ENCODE results near the gene ABI3BP. TPM values are rescaled to one million over a fixed set of nuclear protein-coding genes. Genes with fewer than 3 reads are reported as not detected.
A peak's percentile ranks its signal among the peaks of the same experiment; 100 is the strongest.
"Not testable (repeated sequence)": the region's sequence is repeated elsewhere in the genome, so short reads cannot be mapped to it uniquely, and the experiment has no call there.

The ABI3BP gene, protein sequence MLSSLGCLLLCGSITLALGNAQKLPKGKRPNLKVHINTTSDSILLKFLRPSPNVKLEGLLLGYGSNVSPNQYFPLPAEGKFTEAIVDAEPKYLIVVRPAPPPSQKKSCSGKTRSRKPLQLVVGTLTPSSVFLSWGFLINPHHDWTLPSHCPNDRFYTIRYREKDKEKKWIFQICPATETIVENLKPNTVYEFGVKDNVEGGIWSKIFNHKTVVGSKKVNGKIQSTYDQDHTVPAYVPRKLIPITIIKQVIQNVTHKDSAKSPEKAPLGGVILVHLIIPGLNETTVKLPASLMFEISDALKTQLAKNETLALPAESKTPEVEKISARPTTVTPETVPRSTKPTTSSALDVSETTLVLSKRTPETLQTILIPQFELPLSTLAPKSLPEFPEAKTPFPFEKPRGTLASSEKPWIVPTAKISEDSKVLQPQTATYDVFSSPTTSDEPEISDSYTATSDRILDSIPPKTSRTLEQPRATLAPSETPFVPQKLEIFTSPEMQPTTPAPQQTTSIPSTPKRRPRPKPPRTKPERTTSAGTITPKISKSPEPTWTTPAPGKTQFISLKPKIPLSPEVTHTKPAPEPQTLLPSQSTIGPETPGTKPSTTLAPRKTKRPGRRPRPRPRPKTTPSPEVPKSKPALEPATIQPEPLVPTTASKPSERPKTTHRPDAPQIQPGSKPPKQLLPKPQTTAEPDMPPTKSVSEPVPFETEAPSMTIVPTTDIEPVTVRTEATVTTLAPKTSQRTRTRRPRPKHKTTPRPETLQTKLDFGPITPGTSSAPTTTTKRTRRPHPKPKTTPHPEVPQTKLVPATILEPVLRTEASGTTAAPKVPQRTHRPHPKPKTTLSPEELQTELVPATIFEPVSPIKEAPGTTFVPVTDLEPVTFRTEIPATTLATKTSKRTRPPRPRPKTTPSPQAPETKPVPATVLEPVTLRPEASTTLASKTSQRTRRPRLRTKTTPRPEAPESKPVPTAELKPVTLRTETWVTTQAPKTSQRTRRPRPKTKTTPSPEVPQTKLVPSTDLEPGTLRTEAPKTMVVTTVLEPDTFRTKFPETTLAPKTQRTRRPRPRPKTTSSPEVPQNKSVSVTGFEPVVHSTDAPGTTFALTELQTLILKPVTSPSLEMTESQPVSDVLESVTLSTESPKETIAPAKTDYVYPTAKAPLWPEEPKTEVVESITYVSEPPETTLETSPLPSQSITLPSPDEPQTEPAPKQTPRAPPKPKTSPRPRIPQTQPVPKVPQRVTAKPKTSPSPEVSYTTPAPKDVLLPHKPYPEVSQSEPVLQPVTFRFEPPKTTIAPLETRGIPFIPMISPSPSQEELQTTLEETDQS (N-terminal part only)
- total RNA-seq: 10 to 100 TPM; 12.9 to 32.1 TPM
- long read RNA-seq, partial matches to known transcripts: 1 of 1 reads
- long read RNA-seq, other reads (novel, unspliced or antisense): 0 of 1 reads

DNA sequence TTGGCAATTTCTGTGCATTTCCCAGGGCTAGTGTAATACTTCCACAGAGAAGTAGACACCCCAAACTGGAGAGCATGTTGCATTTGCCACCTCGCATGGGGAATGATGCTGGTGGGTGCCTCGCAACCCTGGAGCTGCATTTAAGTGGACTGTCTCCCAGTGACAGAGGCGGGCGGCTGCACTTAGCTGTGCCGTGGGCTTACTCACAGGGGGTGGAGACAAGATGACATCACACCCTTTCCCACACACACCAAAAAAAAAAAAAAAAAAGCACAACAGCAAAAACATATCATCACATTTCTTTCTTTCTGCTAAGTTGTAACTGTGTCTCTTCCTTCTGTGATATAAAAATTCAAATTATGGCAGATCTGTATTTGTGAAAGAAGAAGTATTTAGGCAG lies at the start of gene ABI3BP:
Gene ABI3BP (minus strand): TSS at position 113 of the 400 bp plus-strand sequence. CDS start 37 bp downstream, at position 76.
- DNase-seq: peak; percentile 54 to 70
- intact Hi-C loops (cut with DNase I, micrococcal nuclease): loop anchor here in 1 of 2 donors (10.0 kb wide), 1 partner anchor 181 kb away; no protein-coding TSS in a partner anchor
- ATAC-seq: peak; percentile 82

DNA sequence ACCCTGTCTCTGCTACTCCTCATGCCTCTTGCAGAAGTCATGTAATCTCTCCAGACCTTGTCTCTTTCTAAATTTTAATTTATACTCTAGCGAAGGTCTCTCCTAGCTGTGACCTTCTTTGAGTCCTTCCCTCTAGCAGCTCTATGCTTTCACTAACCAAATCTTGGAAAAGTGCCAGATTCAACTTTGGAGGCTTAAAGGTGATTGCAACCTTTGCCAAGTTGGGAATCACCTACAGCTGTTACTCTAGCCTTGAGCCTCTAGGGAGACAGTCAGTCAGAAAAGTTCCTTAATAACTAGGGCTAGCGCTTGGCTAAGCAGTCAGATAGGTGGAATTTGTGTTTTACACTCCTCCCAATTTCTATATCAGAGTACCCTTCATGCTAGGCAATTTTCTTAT lies 46.1 kb upstream of the ABI3BP start:
- intact Hi-C loops (cut with DNase I, micrococcal nuclease): no loop called here
- DNase-seq: no peak
- ATAC-seq: no peak

DNA sequence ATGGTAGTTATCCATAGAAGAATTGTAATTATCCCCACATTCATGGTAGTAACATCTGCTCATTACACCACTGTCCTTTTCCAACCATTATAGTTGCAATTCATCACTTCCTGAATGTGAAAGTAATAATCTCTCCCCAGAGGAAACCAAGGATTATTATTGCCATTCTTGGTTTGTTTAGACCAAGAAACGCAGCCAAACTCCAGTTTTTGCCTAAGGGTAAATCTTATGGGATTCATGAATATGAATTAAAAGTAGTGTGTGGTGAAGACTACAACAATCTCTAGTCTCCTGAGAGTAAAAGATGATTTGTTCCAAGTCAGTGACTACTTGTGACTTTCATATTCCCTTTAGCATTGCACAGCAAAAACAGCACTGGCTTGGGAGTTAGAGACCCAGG lies 45.7 kb upstream of the ABI3BP start:
- ATAC-seq (no peak), DNase-seq (no peak)
- intact Hi-C loops (cut with DNase I, micrococcal nuclease): no loop called here

DNA sequence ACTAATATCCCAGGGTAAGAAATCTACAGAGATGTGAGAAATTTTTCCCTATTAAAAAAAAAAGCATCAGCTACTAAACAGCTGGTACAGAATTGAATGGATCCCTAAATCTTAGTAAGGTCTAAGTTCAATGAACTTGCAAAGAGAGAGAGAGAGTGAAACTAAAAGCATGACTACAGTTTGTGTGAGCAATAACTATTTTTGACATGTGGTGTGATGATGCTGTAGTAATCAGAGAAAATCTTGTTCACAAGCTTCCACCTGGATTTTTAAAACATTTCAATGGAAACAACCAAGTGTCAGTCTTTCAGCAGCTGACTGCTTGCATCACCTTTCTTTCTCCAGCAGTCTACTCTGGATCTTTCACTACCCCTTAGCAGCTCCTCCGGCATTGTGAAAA lies 45.2 kb upstream of the ABI3BP start:
- ATAC-seq (no peak), DNase-seq (no peak)
- intact Hi-C loops (cut with DNase I, micrococcal nuclease): no loop called here

DNA sequence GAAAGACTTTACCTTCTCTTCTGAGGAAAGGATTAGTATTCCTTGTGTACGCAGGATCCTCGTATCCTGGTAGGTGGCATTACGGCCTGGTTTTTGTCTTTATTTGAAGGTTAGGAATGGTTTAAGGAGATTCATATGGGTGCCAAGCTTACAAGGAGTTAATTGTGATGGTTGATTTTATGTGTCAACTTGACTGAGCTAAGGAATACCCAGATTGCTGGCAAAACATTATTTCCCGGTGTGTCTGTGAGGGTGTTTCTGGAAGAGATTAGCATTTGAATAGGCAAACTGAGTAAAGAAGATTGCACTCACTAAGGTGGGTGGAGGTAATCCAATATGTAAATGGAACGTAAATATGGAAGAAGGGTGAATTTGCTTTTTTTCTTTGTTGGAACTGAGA lies 44.4 kb upstream of the ABI3BP start:
- intact Hi-C loops (cut with DNase I, micrococcal nuclease): no loop called here
- DNase-seq (no peak), ATAC-seq (no peak)

DNA sequence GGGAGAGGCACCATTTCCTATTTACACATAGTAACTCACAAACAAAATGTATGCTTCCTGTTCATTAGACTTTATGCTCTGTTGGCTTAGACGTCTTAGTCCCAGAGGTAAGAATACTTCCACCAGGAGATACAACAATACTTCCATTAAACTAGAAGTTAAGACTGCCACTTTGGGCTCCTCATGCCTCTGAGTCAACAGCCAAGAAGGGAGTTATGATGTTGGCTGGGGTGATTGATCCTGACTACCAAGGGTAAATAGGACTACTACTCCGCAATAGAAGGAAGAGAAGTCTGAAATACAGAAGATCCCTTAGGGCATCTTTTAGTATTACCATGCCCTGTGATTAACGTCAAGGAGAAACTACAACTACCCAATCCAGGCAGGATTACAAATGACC lies 43.5 kb upstream of the ABI3BP start:
- DNase-seq (no peak), ATAC-seq (no peak)
- intact Hi-C loops (cut with DNase I, micrococcal nuclease): no loop called here

DNA sequence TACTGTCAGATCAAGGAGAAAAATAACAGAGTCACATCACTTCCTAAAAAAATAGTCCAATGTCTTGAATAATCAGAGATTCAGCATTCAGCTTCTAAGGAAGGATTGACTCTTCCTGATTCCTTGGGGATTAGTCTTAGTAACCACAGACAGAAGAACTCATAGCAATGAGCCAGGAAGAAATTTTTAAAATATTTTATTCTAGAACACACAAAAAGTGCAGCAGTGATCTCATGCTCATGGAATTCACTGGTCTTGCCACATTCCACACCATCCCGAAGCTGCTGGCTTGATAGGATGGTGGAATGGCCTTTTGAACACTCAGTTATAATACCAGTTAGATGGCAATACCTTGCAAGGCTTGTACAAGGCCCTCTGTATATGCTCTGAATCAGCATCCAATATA lies 43.0 kb upstream of the ABI3BP start:
- ATAC-seq (no peak), DNase-seq (no peak)
- intact Hi-C loops (cut with DNase I, micrococcal nuclease): no loop called here

DNA sequence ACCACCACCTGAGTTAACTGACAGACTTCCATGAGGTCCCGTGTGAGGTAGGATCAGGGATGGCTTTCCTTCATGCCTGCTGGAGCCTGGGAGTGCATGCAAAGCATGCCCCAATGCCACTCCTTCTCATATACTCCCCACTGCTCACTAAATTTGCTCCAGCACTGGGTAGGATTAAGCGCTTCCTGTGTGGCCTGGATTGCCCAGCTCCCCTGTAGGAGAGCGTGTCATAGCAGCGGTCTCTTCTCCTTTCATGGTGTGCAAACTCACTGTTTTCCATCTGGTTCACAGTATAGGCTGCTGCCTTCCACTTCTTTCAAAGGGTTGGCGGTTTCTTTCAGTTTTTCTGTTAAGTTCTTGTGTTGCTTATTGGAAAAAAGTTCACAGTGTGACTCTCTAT lies 34.1 kb upstream of the ABI3BP start:
- intact Hi-C loops (cut with DNase I, micrococcal nuclease): no loop called here
- DNase-seq (no peak), ATAC-seq (no peak)

DNA sequence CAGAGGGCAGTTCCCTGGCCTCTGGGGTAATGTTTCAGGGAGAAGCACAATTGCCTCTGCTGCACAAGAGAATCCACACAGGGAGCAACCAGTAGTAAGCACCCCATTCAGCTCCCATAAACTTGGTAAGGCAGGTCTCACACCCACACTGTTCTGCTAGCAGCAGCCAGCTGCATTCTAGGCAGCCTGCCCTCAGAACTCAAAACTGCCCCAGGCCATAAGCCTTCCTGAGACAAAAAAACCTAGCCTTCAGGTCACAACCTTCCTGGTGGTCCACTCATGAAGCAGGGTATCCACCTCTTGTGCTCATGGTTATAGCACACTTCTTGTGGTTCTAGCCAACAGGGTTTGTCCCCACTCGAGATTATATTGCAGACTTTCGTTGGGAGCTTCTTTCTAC lies 33.7 kb upstream of the ABI3BP start:
- DNase-seq (no peak), ATAC-seq (no peak)
- intact Hi-C loops (cut with DNase I, micrococcal nuclease): no loop called here

DNA sequence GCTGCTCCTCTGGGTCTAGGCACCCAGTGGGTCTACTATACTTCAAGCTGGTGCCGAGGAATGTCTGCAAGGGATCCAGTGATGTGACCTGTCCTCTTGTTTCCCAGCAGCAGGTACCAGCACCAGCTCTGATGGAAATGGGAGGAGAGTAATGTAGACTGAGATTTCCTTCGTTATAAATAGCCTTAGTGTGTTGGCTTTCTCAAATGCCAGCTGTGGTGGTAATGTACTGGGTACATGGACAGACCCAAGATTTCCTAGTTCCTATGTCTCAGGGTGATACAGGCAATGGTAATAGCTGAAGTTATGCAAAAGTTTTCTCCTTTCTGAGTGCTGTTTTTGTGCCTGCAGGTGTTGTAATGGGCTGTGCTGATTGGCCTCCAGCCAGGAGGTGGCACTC lies 33.0 kb upstream of the ABI3BP start:
- DNase-seq: no peak
- intact Hi-C loops (cut with DNase I, micrococcal nuclease): no loop called here
- ATAC-seq: no peak

DNA sequence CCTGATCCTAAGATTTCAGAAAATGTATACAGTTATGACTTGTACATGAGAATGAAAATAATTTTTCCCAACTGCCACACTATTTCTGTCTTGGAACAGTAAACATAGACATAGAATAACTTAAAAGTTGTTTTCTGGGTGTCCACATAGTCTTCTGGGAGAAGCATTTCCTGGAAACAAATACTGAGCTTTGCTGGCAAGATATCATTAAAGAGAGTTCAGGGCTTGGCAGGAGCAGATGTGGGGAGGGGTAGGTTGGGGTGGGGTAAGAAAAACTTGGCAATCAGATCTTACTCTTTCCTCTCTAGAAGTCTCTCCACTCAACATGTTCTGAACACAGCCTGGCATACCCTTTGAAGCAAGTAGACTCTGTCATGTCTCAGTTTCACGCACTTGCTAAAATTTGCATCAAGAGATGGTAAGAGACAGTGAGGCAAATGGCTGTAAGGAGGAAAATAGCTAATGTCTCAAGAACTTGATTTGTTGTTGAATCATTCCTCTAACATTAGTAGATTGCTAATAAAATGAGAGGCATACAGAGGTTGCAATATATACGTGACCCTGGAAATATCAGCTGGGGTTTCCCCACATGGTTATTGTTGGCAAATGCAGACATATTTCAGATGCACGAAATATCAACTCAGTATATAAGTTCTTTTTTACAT lies 27.3 kb upstream of the ABI3BP start:
- ATAC-seq: no peak
- no peak for DNase-seq
- intact Hi-C loops (cut with DNase I, micrococcal nuclease): no loop called here

DNA sequence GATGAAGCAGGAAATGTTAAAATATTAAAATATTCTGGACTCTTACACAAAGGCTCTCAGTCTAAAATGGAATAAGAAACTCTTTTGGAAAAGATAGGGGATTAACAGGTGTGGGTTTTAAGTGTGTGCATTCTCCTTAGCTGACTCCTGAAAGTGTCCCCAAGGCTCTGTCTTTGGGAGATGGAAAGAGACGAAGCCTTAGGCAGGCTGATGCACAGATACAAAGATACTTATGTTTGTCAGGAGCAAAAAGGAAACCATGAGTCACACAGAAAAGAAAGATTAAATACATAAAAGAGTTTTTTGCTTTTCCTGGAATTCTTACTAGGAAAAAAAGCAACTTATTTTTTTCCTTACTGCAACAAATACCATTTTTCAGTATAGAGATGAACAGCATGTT lies 23.8 kb upstream of the ABI3BP start:
- no peak for ATAC-seq

DNA sequence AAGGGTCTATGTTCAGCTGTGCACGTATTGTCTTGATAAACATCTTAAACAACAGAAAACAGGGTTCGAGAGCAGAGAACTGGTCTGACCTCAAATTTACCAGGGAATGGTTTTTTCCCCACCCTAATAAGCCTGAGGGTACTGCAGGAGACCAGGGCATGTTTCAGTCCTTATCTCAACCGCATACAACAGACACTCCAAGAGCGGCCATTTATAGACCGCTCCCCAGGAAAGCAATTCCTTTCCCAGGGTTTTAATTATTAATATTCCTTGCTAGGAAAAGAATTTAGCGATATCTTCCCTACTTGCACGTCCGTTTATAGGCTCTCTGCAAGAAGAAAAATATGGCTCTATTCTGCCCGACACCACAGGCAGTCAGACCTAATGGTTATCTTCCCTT lies 19.1 kb upstream of the ABI3BP start:
- DNase-seq; ATAC-seq; intact Hi-C loops (cut with DNase I, micrococcal nuclease): not testable (repeated sequence)

More for the DNA sequence above, 23.8 kb upstream of the ABI3BP start:
- intact Hi-C loops (cut with DNase I, micrococcal nuclease): no loop called here
- no peak for DNase-seq

DNA sequence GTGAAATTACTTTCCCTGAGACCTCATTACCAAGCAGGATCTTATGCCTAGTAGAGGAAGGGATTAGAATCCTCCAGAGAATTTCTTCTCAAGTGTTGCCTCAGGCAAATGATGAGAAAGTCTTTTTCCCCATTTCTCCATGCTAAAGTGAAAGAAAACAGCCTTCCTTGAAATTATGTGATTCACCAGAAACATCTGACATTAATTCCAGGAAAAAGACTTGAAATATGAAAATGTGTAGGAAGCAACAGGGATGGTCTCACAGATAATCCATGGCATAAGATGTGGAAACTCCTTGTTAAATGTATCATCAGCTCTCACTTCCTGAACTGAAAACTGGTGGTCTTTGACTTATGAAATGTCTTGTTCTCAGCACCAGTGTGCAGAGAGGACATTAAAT lies 17.9 kb upstream of the ABI3BP start:
- intact Hi-C loops (cut with DNase I, micrococcal nuclease): no loop called here
- no peak for ATAC-seq
- no peak for DNase-seq

DNA sequence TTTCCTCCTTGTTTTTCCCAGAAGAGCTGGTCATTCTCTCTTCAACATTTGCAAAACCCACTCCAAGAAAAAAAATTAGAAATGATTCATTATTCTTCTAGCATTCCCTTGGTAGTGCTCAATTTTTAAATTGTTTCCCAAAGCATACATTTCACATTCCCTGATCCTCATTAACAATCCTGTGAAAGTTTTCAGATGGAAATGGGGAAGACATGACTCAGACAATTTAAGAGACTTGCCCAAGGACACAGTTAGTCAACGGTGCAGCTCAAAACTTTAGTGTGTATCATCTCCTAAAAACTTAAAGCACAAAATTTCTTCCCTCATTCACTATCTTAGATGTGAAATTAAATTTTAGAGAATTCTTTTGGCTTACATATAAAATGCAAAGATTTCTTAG lies 17.1 kb upstream of the ABI3BP start:
- no peak for DNase-seq
- no peak for ATAC-seq
- intact Hi-C loops (cut with DNase I, micrococcal nuclease): no loop called here

DNA sequence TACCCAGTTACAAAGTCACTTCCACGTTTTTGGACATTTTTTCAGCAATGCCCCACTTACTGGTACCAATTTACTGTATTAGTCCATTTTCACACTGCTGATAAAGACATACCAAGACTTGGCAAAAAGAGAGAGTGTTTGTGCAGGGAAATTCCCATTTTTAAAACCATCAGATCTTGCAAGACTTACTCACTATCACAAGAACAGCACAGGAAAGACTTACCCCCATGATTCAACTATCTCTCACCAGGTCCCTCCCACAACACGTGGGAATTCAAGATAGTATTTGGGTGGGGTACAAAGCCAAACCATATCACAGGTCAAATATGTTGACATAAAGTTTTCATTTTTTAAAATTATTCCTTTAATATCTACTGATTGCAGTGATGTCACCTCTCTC lies 16.2 kb upstream of the ABI3BP start:
- intact Hi-C loops (cut with DNase I, micrococcal nuclease): no loop called here
- no peak for DNase-seq
- ATAC-seq: no peak

DNA sequence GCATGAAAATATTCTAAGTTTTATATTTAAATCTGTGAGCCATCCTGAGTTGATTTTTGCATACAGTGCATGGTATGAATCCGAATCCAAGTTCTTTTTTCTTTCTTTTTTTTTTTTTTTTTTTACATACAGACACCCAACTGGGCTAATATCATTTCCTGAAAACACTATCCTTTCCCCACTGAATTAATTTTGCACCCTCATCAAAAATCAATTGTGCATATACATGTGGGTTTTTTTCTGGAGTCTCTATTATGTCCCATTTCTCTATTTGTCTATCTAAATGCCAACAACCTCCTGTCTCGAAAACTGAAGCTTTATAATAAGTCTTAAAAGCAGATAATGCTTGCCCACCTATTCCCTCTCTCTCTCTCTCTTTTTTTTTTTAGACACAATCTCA lies 5.9 kb upstream of the ABI3BP start:
- DNase-seq: no peak
- ATAC-seq: no peak
- intact Hi-C loops (cut with DNase I, micrococcal nuclease): loop anchor here in 1 of 2 donors (10.0 kb wide), 1 partner anchor 176 kb away; no protein-coding TSS in a partner anchor

DNA sequence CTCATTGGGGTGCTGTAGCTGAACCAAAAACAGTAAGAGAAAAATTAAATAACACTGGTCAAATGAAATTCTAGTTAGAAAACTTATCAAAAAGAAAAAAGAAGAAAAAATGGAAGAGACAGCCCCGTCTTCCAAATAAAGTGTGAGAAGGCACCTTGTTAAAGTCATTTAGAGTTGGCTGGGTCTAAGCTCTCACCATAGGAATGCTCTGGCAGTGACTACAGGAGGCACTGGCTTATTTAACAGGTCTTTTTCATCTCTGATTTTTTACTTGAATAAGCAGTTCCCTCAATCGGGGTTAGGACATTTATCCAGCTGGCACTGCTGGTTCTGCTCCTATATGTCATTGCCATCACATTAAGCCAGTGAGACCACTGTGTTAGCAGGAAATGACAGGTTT lies 1.6 kb upstream of the ABI3BP start:
- ATAC-seq: no peak
- no peak for DNase-seq
- intact Hi-C loops (cut with DNase I, micrococcal nuclease): loop anchor here in 1 of 2 donors (10.0 kb wide), 1 partner anchor 180 kb away; no protein-coding TSS in a partner anchor
